H1 (cell line): ENCODE data around the gene C3. TPM values are rescaled to one million over a fixed set of nuclear protein-coding genes. Genes with fewer than 3 reads are reported as not detected.

ENCODE experiments used
- CTCF ChIA-PET: fragments of 300-600 bp; sonication (Branson Sonifier 250); formaldehyde crosslinking; loops from one replicate; lab custom pipeline; 2021; ENCODE audit not compliant: partially characterized antibody; lab: Charles Lee
- POLR2A ChIA-PET: fragments of 300-600 bp; sonication (Branson Sonifier 250); formaldehyde crosslinking; loops from one replicate; lab custom pipeline; 2021; ENCODE audit warnings: inconsistent platforms; ENCODE audit not compliant: partially characterized antibody; lab: Charles Lee
- DNase-seq, 2 experiments: peaks; one replicate each; pipeline versions ENCODE4 v3.0.0 to v3.0.0-alpha.2; 2010 to 2022; ENCODE audit warnings: low spot score in 2 of 2, low read depth in 1 of 2, mixed read lengths in 1 of 2
- FAIRE-seq: peaks from 2 replicates; lab custom pipeline; 2011; peaks lifted over from hg19 to GRCh38; lab: Jason Lieb, UNC
- H2AFZ ChIP-seq: 2 replicates; pipeline ENCODE4 v1.8.1; 2012; ENCODE audit warnings: low read length, inconsistent platforms
- H2AK5ac ChIP-seq: 2 replicates; pipeline ENCODE4 v1.6.1; 2013; ENCODE audit warnings: low read depth, low read length
- H2BK120ac ChIP-seq: replicated peaks from 2 replicates; pipeline ENCODE3; 2013; ENCODE audit warnings: low read depth, low read length, inconsistent platforms
- H2BK12ac ChIP-seq: 2 replicates; pipeline ENCODE4 v1.6.1; 2013; ENCODE audit warnings: low read depth, low read length
- H2BK15ac ChIP-seq: 2 replicates; pipeline ENCODE4 v1.6.1; 2013; ENCODE audit warnings: low read length
- H2BK20ac ChIP-seq: 2 replicates; pipeline ENCODE4 v1.6.1; 2013; ENCODE audit warnings: low read length
- H2BK5ac ChIP-seq: 2 replicates; pipeline ENCODE4 v1.6.1; 2013; ENCODE audit warnings: low read depth, low read length
- H3K14ac ChIP-seq: 2 replicates; pipeline ENCODE4 v1.6.1; 2013; ENCODE audit warnings: inconsistent platforms; ENCODE audit not compliant: insufficient read length
- H3K18ac ChIP-seq: 2 replicates; pipeline ENCODE4 v1.6.1; 2013; ENCODE audit warnings: low read length; ENCODE audit errors: extremely low read depth
- H3K23ac ChIP-seq: 2 replicates; pipeline ENCODE4 v1.6.1; 2013; ENCODE audit warnings: inconsistent platforms; ENCODE audit not compliant: insufficient read length
- H3K23me2 ChIP-seq: 2 replicates; pipeline ENCODE4 v1.6.1; 2013; ENCODE audit warnings: low read depth, low read length
- H3K27ac ChIP-seq: 2 replicates; pipeline ENCODE4 v1.6.1; 2011; ENCODE audit warnings: low read depth, low read length, inconsistent platforms
- H3K27me3 ChIP-seq, 4 experiments: replicated peaks in 1 of 4; 1 replicate in 1 of 4; 2 replicates in 3 of 4; pipeline versions ENCODE4 v1.6.1 to v1.8.1; 2011 to 2013; ENCODE audit warnings: low read length in 3 of 4, mild to moderate bottlenecking in 3 of 4, inconsistent platforms in 2 of 4, mixed read lengths in 2 of 4, moderate library complexity in 1 of 4; ENCODE audit not compliant: control insufficient read depth in 3 of 4, insufficient read depth in 3 of 4; ENCODE audit errors: extremely low read depth in 1 of 4
- H3K36me3 ChIP-seq, 4 experiments: 2 replicates each; pipeline versions ENCODE4 v1.6.1 to v1.8.1; 2011 to 2013; ENCODE audit warnings: mild to moderate bottlenecking in 4 of 4, low read length in 3 of 4, moderate library complexity in 2 of 4, control low read depth in 1 of 4, inconsistent platforms in 1 of 4; ENCODE audit not compliant: insufficient read depth in 4 of 4, control insufficient read depth in 2 of 4
- H3K4ac ChIP-seq: replicated peaks from 2 replicates; pipeline ENCODE3; 2013; ENCODE audit warnings: low read length, low read depth, mixed read lengths, inconsistent platforms; ENCODE audit not compliant: insufficient read length
- H3K4me1 ChIP-seq, 4 experiments: replicated peaks in 1 of 4; 1 replicate in 1 of 4; 2 replicates in 3 of 4; pipeline versions ENCODE4 v1.6.1 to v1.8.1; 2011 to 2013; ENCODE audit warnings: low read length in 3 of 4, inconsistent platforms in 2 of 4, mixed read lengths in 1 of 4; ENCODE audit not compliant: insufficient read depth in 4 of 4, control insufficient read depth in 3 of 4
- H3K4me2 ChIP-seq, 2 experiments: 2 replicates each; pipeline versions ENCODE4 v1.6.1 to v1.8.1; 2011 to 2013; ENCODE audit warnings: low read depth in 2 of 2, low read length in 2 of 2, control low read depth in 1 of 2, inconsistent platforms in 1 of 2, mild to moderate bottlenecking in 1 of 2; ENCODE audit not compliant: insufficient read depth in 1 of 2
- H3K4me3 ChIP-seq, 4 experiments: fragments of 200-600, 300-600 bp in 1 of 4; sonication (generic), shearing (Covaris generic), sonication (Bioruptor Twin) in 1 of 4; 2 replicates each; pipeline versions ENCODE4 v1.5.1 to v1.8.1; 2011 to 2016; ENCODE audit warnings: low read length in 4 of 4, low read depth in 3 of 4, control low read depth in 2 of 4, inconsistent platforms in 2 of 4, mild to moderate bottlenecking in 2 of 4, mixed read lengths in 1 of 4, moderate library complexity in 1 of 4; ENCODE audit not compliant: insufficient read depth in 2 of 4; ENCODE audit errors: extremely low read depth in 1 of 4
- H3K56ac ChIP-seq: replicated peaks from 2 replicates; pipeline ENCODE3; 2013; ENCODE audit warnings: low read depth, mild to moderate bottlenecking, mixed read lengths, low read length, inconsistent platforms; ENCODE audit not compliant: insufficient read length
- H3K79me1 ChIP-seq: 2 replicates; pipeline ENCODE4 v1.6.1; 2013; ENCODE audit warnings: low read depth, low read length, control low read depth
- H3K79me2 ChIP-seq, 2 experiments: 2 replicates each; pipeline versions ENCODE4 v1.6.1 to v1.8.1; 2012 to 2013; ENCODE audit warnings: low read length in 2 of 2, mild to moderate bottlenecking in 2 of 2, inconsistent platforms in 1 of 2; ENCODE audit not compliant: insufficient read depth in 2 of 2, control insufficient read depth in 1 of 2
- H3K9ac ChIP-seq, 4 experiments: replicated peaks in 1 of 4; 1 replicate in 1 of 4; 2 replicates in 3 of 4; pipeline versions ENCODE4 v1.6.1 to v1.8.1; 2011 to 2013; ENCODE audit warnings: low read depth in 3 of 4, low read length in 3 of 4, control low read depth in 2 of 4, mild to moderate bottlenecking in 2 of 4, moderate library complexity in 2 of 4, inconsistent platforms in 1 of 4; ENCODE audit errors: extremely low read depth in 1 of 4
- H3K9me3 ChIP-seq, 2 experiments: 2 replicates each; pipeline versions ENCODE4 v1.6.1 to v1.8.1; 2012 to 2013; ENCODE audit warnings: mild to moderate bottlenecking in 2 of 2, moderate library complexity in 2 of 2, control low read depth in 1 of 2, inconsistent platforms in 1 of 2, low read depth in 1 of 2, low read length in 1 of 2, mixed read lengths in 1 of 2; ENCODE audit not compliant: insufficient read depth in 2 of 2
- H4K20me1 ChIP-seq, 2 experiments: replicated peaks in 1 of 2; 2 replicates each; pipeline versions ENCODE3 to v1.8.1; 2011 to 2013; ENCODE audit warnings: inconsistent platforms in 2 of 2, low read length in 2 of 2, mild to moderate bottlenecking in 1 of 2; ENCODE audit not compliant: insufficient read depth in 2 of 2, control insufficient read depth in 1 of 2
- H4K5ac ChIP-seq: 2 replicates; pipeline ENCODE4 v1.6.1; 2013; ENCODE audit warnings: low read length, low read depth, mixed read lengths, inconsistent platforms; ENCODE audit not compliant: insufficient read length
- H4K8ac ChIP-seq: 2 replicates; pipeline ENCODE4 v1.8.0; 2013; ENCODE audit warnings: mild to moderate bottlenecking, moderate library complexity, low read length, inconsistent platforms; ENCODE audit not compliant: insufficient read depth; ENCODE audit errors: extremely low read depth
- H4K91ac ChIP-seq: replicated peaks from 2 replicates; pipeline ENCODE3; 2013; ENCODE audit warnings: low read length, mixed read lengths, inconsistent platforms; ENCODE audit not compliant: insufficient read length
- BACH1 ChIP-seq: IDR thresholded peaks from 2 replicates; pipeline ENCODE4 v1.6.1; 2012; ENCODE audit warnings: low read length, improper control_type of control experiment
- CHD1 ChIP-seq: IDR thresholded peaks from 2 replicates; pipeline ENCODE4 v1.6.1; 2012; ENCODE audit warnings: low read depth, low read length, improper control_type of control experiment
- KDM4A ChIP-seq: IDR thresholded peaks from one replicate; pipeline ENCODE4 v1.7.1; 2012; ENCODE audit warnings: low read depth, mild to moderate bottlenecking, moderate library complexity, low read length, inconsistent platforms; ENCODE audit not compliant: severe bottlenecking
- KDM5A ChIP-seq: fragments of 200-600 bp; IDR thresholded peaks from 2 replicates; pipeline ENCODE4 v1.7.1; 2012; ENCODE audit warnings: mild to moderate bottlenecking, low read length, inconsistent platforms, mixed read lengths
- NANOG ChIP-seq: IDR thresholded peaks from 2 replicates; pipeline ENCODE4 v1.6.1; 2011; ENCODE audit warnings: low read length, low read depth, mild to moderate bottlenecking, inconsistent platforms; ENCODE audit not compliant: insufficient read depth, poor library complexity, severe bottlenecking
- RBBP5 ChIP-seq: IDR thresholded peaks from 2 replicates; pipeline ENCODE4 v1.7.1; 2012; ENCODE audit warnings: low read depth, mild to moderate bottlenecking, inconsistent platforms, low read length, moderate library complexity, borderline replicate concordance
- SAP30 ChIP-seq: fragments of 300-600 bp; sonication (generic); IDR thresholded peaks from 2 replicates; pipeline ENCODE4 v1.7.1; 2012; ENCODE audit warnings: low read length, moderate library complexity, mild to moderate bottlenecking, inconsistent platforms; ENCODE audit not compliant: insufficient read depth, insufficient replicate concordance
- TAF1 ChIP-seq: IDR thresholded peaks from 2 replicates; pipeline ENCODE4 v1.6.1; 2011; ENCODE audit warnings: mild to moderate bottlenecking, low read depth, low read length
- YY1 ChIP-seq: IDR thresholded peaks from 2 replicates; pipeline ENCODE4 v1.6.1; 2011; ENCODE audit warnings: low read depth, mild to moderate bottlenecking, low read length
- ZNF274 ChIP-seq: IDR thresholded peaks from 2 replicates; pipeline ENCODE4 v1.7.0; 2012; ENCODE audit warnings: low read length, borderline replicate concordance; ENCODE audit errors: extremely low read depth
- WGBS, 2 experiments: shearing (Covaris generic) in 1 of 2; methylation state at CpG; one replicate each; pipeline versions ENCODE4 v1.1.6 to v1.1.7; 2013 to 2015; ENCODE audit warnings: low lambda C conversion rate in 2 of 2, mixed read lengths in 2 of 2, inconsistent platforms in 1 of 2, low coverage in 1 of 2, missing lambda C conversion rate in 1 of 2; ENCODE audit not compliant: insufficient replicate concordance in 2 of 2, insufficient coverage in 1 of 2, insufficient read length in 1 of 2; ENCODE audit errors: extremely low coverage in 1 of 2, missing lambda C conversion rate in 1 of 2; 5-methylcytosine and 5-hydroxymethylcytosine counted together
- polyA plus RNA-seq, 7 experiments: library from polyadenylated mRNA; depleted of rRNA in 3 of 7; stranded (reverse) in 5 of 7; unstranded in 2 of 7; fragments of >200 nt in 5 of 7; fragments of 200-250 nt in 2 of 7; gene quantifications; 1 replicate in 5 of 7; 2 replicates in 1 of 7; 4 replicates in 1 of 7; pipeline versions ENCODE4 v1.2.1 to v1.2.3, GENCODE V29; 2011 to 2013; ENCODE audit warnings: missing spikeins in 2 of 7, mixed read lengths in 2 of 7
- total RNA-seq: library from RNA; stranded (reverse); fragmentation: NEBNext Ultra II Directional; extraction: Animal tissue kit (Norgen Biotek cat#: 25700); gene quantifications from 2 replicates; pipeline ENCODE4 v1.2.1, GENCODE V29; 2021
- TF ChIP-seq, protein P1 (sequence below): IDR thresholded peaks from 2 replicates; pipeline ENCODE4 v1.6.1; 2012; ENCODE audit warnings: inconsistent platforms

The C3 gene
- total and polyA plus RNA-seq, 2 of the 8 experiments (the other 6 are each of a cell fraction or from before 2014, with no cell fraction given) = 6.4 to 12.8 TPM

DNA sequence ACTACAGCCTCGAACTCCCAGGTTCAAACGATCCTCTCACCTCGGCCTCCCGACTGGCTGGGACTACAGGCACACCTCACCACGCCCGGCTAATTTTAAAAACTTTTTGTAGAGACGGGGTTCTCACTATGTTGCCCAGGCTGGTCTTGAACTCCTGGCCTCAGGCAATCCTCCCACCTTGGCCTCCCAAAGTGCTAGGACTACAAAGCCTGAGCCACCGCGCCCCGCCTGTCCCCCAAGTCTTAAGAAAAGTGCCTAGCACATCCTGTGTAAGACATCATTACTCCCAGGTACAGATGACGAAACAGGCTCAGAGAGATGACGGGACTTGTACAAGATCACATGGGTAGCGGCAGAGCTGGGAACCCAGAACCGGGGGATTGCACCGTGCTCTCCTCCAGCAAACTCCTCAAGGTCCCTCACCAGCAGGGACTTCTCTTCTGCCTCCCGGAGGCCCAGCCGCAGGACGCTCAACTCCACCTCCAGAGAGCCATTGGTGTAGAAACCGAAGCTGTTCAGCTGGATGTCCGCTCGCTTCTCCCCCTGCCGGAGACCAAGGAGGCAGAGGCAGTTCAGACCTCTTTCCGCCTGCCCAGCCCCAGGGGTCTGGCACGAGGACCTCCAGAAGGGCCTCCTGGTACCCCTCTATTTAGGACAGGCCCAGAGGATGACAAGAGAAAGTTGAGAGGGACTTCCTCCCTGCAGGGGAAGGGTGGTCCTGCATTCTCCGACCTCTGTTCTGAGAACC is 15.9 kb upstream of the C3 start:
- H3K79me1 ChIP-seq = peaks cover 5% of the 10 kb centered on the region
- peak overlapping the region; percentile 50 to 86 (median 69) for H3K4me3 ChIP-seq
- peak overlapping the region; percentile 6; the same call in 1 of the 2 replicates for H2BK5ac ChIP-seq
- H3K9ac ChIP-seq = peak overlapping the region in 3 of 4 experiments; percentile 34 to 50 (median 48); a peak in 5 of 7 replicates
- no peak overlapping the region for H3K14ac ChIP-seq
- peaks cover 17% of the 10 kb centered on the region for H3K23me2 ChIP-seq
- peaks cover 0 to 6% of the 10 kb centered on the region in 2 experiments; a peak in 1 of 4 replicates for H3K79me2 ChIP-seq
- DNase-seq (peak in 1 of 2 experiments; percentile 76), FAIRE-seq (no peak)
- no peak overlapping the region for H2BK20ac ChIP-seq
- no peak overlapping the region for H3K23ac ChIP-seq
- no peak overlapping the region for H4K5ac ChIP-seq
- peak overlapping the region; percentile 53 for H3K27ac ChIP-seq
- H4K8ac ChIP-seq = no peak overlapping the region
- peaks cover 4 to 26% (median 16%) of the 10 kb centered on the region in 4 experiments for H3K4me1 ChIP-seq
- no peaks in the 10 kb centered on the region for H3K9me3 ChIP-seq
- peak overlapping the region; percentile 57; the same call in 1 of the 2 replicates for H2AK5ac ChIP-seq
- 33% methylated on average over 21 of the region's 25 CpGs; no CpG with 5 or more reads in 1 of the 2 experiments for WGBS, 2 experiments
- peak overlapping the region; percentile 12 for H4K91ac ChIP-seq
- ChIA-PET POLR2A (interaction anchor here (0.6 to 9.7 kb wide), 7 partner anchors 8 to 229 kb away, joined by 3 to 110 read pairs (median 3); partner anchors contain the start of gene SH2D3A), CTCF (interaction anchor here (0.6 to 4.7 kb wide), 18 partner anchors 13 to 371 kb away, joined by 3 to 31 read pairs (median 3); partner anchors contain the start of genes C3 and VAV1)
- peaks cover 0 to 5% (median under 1%) of the 10 kb centered on the region in 4 experiments; a peak in 2 of 8 replicates for H3K36me3 ChIP-seq
- H3K18ac ChIP-seq = peak overlapping the region; percentile 78
- H3K4ac ChIP-seq = no peak overlapping the region
- H2BK12ac ChIP-seq = peak overlapping the region; percentile 71; the same call in 1 of the 2 replicates
- H3K4me2 ChIP-seq = peak overlapping the region; percentile 76 to 87
- no peak overlapping the region for H2BK120ac ChIP-seq
- no peak overlapping the region for H2AFZ ChIP-seq
- no peaks in the 10 kb centered on the region for H3K27me3 ChIP-seq
- H2BK15ac ChIP-seq = peak overlapping the region; percentile 72; the same call in 1 of the 2 replicates
- H3K56ac ChIP-seq = no peak overlapping the region
- H4K20me1 ChIP-seq = peaks cover 0 to 6% of the 10 kb centered on the region in 2 experiments
- TF ChIP-seq NANOG = no peak
- TF ChIP-seq YY1 = no peak
- TF ChIP-seq KDM5A = no peak
- no peak for TF ChIP-seq RBBP5
- TF ChIP-seq, protein P1, sequence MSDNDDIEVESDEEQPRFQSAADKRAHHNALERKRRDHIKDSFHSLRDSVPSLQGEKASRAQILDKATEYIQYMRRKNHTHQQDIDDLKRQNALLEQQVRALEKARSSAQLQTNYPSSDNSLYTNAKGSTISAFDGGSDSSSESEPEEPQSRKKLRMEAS = peak; percentile 67; the same call in 1 of the 2 replicates
- peak; percentile 10 for TF ChIP-seq KDM4A
- TF ChIP-seq CHD1 = no peak
- TF ChIP-seq SAP30 = no peak
- no peak for TF ChIP-seq ZNF274
- TF ChIP-seq TAF1 = peak; percentile 78; the same call in 1 of the 2 replicates
- TF ChIP-seq BACH1 = no peak
